CD4-positive, alpha-beta T cell treated with Interleukin-4 for 1 hour (primary cell): Measurements from ENCODE around the gene CD2.
A peak's percentile ranks its signal among the peaks of the same experiment; 100 is the strongest.

Source experiments
- DNase-seq, 2 donors: peaks; one replicate each; pipeline ENCODE4 v3.0.0-alpha.2; 2020 to 2022

Gene CD2

GRCh38 chr1:116754198-116754977 lies at the start of gene CD2:
TSS of gene CD2 (plus strand) at chr1:116754430. CDS start at chr1:116754493, 63 bp downstream.
- peak; percentile 68 to 81 for DNase-seq

DNA sequence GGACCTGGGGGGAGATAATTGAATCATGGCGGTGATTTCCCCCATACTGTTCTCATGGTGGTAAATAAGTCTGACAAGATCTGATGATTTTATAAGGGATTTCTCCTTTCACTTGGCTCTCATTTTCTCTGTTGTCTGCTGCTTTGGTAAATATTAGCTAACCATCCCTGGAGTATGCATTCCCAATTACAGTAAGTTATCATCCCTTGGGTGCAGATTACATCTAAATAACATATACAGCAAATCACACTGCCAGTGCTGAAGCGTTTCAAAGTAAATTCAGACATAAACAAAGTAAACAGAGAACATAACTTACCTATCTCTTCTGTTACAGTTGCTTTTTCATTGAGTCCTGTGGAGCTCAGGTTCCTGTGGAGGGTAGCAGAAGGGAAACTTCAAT lies 48.1 kb upstream of the CD2 start:
- no peak for DNase-seq

DNA sequence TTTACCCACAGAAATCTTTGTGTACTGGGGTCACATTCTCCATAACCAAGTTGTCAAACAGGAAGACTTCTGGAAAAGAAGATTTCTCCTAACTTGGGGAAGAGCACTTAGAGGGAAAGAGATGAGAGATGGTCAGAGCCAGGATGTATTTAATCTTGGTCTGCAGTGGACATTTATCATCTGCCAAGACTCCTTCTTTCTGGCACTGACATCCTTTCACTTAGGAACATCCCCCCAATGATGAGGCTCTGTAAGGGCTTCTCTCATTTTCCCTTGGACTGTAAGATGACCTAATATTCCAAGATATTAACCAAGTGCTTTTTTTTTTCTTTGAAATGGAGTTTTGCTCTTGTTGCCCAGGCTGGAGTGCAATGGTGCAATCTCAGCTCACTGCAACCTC lies 47.4 kb upstream of the CD2 start:
- DNase-seq, result no peak

- no peak for DNase-seq
These were observed 45.9 kb upstream of the CD2 start for GRCh38 chr1:116708255-116708900.

DNA sequence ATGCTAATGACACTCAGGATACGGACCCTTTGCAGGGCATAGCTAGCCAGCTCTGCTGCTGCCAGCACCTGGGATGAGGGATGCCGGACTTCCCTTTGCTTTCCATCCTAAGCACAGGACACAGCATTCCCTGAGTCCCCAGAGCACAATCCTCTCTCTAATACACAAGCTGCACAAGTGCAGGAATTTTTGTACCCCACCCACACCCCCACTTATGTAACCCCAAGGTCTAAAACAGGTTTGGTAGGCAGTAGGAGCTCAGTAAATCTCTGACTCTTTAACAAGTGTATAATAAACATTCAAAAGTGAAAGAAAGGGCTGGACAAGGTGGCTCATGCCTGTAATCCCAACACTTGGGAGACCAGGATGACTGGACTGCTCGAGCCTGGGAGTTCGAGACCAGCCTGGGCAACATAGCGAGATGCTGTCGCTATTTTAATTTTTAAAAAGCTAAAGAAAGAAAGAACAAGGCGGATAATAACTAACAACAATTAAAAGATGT lies 44.5 kb upstream of the CD2 start:
- DNase-seq, result no peak

DNA sequence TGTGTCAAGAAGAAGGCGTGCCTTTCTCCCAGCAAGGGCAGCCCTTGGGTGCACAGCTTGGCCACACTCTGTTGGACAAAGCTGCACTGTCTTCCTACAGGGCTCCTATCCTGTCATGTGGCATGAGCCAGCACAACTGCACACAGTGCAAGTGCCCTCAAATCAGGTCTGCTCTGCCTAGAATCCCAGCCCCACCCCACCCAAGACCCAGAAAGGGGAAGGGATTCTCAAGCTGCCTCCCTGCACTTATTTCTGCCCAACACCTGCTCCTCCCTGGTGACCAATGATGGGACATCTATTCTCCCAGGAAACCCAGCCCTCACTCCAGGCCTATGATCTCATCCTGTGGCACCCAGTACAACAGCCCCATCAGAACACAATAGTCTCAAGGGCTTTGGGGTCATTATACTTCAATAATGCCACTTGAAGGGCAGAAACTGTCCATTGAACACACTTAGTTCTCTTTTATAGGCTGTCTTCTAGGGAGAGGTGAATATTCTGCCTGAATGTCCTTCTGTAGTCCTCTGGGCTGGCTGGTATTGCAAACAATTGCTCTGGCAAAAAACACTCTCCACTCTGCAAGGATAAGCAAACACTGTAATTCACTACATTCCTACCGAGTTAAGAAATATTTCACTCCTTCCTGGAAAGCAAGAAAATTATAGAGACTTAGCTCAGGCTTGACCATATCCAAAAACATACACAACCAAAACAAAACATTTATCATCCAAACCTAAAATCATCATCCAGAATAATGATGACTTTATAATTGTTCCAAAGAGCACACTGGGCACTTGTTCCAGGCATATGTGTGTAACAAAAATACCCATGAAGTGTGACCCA lies 43.6 kb upstream of the CD2 start:
- DNase-seq, result no peak

DNA sequence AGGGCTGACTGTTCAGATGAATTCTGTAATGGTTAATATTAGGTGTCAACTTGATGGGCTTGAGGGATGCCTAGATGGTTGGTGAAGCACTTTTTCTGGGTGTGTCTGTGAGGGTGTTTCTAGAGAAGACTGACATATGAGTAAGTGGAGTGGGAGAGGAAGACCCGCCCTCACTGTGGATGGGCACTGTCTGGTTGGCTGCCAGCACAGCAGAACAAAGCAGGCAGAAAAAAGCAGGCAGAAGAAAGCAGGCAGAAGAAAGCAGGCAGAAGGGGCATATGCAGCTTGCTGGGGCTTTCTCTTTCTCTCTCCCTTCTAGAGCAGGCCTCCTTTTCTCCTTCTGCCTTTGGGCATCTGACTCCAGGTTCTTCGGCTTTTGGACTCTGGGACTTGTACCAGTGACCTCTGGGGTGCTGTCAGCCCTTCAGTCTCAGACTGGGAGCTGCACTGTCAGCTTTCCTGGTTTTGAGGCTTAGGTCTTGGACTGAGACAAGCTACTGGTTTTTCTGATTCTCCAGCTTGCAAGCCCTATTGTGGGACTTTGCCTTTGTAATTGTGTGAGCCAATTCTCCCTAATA lies 42.9 kb upstream of the CD2 start:
- no peak for DNase-seq

DNA sequence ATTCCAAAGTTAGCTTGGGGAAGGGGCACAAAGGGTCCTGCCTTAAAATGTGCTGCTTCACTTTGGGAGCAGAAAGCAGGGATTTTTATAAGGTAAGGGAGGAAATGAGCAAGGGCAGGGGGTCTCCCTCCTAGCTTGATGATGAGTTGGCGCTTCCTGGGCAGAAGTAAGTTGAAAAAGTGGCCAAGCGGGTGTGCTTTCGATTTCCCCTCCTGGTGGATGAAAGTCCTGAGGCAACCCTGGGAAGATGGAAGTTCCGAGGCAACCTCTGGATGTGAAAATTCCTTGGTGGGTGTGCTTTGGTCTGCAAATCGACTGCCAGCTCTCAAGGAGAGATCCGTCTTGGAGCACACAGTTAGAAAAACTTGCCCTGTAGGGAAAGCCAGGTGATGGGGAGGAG lies 41.7 kb upstream of the CD2 start:
- DNase-seq, result no peak

GRCh38 chr1:116713474-116713873 lies 40.8 kb upstream of the CD2 start:
- DNase-seq, result no peak

DNA sequence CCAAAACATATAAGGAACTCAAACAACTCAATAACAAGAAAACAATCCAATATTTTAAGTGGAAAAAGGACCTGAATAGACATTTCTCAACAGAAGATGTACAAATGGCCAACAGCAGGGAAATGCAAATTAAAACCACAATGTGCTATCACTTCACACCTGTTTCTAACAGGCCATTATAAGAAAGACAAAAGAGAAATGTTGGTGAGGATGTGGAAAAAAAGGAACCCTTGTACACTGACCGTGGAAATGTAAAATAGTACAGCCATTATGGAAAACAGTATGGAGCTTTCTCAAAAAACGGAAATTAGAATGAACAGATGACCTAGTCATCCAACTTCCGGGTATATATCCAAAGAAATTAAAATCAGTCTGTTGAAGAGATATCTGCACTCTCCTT lies 37.8 kb upstream of the CD2 start:
- DNase-seq, result no peak

- no peak for DNase-seq
These were observed 36.9 kb upstream of the CD2 start for GRCh38 chr1:116717318-116717717.

DNA sequence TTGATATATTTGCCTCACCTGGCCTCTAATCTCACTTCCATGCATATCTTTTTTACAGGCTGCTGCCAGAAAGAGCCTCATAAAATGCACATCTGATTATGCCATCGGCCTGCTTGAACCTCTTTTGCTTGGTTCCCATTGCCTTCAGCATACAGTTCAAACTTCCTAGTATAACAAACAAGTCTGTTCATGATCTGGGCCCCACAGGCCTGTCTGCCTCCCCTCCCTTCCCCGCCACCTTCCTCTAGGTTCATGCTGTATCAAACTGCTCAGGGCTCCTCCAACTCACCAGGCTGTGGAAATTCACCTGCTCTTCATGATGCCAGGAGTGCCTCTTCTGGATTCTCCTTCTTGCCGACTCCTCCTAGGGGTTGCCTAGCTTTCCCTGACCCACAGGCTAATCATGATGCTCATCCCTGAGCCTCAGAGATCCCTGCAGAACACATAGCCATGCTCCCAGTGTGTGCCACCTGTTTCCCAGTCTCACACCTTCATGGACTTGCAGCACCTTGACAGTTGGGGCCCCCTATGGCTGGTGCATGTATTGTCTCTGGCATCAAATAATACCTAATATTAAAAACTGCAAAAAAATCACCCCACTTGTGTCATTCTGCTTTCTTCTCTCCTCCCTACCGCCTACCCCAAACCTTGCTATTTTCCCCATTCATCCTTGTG lies 33.7 kb upstream of the CD2 start:
- DNase-seq, result no peak

- no peak for DNase-seq
These were observed 33.2 kb upstream of the CD2 start for GRCh38 chr1:116721039-116721405.

DNA sequence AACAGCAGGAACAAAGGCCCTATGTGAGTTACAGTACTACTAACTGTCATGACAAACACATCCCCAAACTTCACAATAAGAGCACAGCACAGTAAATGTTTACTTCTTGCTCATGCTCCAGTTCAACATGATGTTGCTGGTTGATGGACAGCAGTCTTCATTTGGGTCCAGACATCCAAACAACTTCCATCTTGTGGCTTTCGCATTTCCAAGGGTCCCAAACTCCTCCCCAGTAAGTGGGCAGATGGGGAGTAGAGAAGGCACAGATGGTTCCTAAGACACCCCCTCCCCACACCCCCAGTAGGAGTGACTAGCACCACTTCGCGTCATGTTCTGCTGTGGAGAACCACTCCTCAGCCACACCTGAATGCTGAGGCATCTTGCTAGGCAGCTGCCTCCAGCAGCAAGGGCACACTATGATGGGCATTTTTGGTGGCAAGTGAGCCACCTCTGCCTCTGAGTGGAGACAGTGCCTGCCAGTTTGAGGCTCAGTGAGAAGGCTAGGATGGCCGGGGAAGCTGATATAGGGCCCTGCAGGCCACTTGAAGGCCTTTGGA lies 32.7 kb upstream of the CD2 start:
- no peak for DNase-seq

GRCh38 chr1:116722016-116722838 lies 32.0 kb upstream of the CD2 start:
- no peak for DNase-seq

DNA sequence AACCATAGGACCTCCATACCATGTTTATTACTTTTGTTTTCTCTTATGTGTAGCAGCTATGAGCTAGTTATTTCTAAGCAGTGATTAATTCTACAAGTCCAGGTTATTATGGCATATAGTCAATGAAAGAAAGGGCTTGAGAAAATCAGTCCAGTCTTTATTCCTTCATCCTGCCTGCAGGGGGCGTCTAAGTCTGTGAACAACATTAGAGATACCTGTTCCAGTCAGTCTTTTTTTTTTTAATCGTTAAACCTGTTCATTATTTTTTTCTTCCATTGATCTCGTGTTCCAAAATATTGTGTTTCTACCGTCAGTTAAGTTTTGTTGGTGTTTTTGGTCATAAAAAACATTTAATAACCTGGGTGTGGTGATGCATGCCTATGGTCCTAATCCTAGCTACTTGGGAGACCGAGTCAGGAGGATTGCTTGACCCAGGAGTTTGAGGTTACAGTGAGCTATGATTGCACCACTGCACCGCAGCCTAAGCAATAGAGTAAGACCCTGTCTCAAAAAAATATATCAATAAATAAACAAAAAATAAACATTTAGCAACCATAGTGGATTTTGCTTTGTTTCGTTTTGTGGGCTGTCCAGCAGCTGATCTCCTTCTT lies 29.4 kb upstream of the CD2 start:
- peak; percentile 77 to 83 for DNase-seq

DNA sequence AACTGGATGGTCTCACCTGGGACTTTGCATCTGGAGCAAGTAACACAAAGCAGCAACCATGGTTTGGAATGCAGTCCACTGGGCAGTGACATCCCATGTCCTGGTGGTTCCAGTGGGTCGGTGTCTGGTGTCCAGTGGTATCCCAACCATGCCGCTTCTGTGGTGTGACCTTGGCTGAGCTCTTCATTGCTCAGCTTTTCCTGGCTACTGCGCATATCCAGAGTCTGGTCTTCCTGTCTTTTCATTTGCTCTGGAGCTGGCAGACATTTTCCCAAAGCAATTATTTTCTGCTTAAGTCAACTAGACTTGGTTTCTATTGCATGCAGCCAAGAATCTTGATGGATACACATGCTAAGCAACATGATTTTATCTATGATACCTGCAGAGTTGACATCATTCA lies 28.4 kb upstream of the CD2 start:
- no peak for DNase-seq

GRCh38 chr1:116726872-116727820 lies 27.1 kb upstream of the CD2 start:
- no peak for DNase-seq

DNA sequence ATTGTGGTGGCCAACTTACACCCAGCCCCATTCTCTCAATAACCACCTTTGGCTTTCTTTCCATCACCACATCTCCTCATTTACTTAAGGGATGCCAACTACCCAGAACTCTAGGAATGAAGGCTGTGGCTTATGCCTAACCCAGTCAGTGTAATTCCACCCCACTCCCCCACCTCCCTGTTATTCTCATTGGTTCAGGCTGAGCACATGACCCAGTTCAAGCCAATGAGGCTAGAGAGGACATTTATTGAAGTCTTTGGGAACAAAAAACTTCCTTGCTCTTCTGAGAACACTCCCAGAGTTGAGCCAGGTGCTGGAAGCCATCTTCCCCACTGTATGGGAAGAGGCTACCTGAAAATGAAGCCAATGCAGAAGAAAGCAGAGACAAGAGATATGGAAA lies 22.8 kb upstream of the CD2 start:
- no peak for DNase-seq

GRCh38 chr1:116732726-116733125 lies 21.5 kb upstream of the CD2 start:
- no peak for DNase-seq
